HUES48 (cell line): Measurements from ENCODE around the gene ACTR2.
A peak's percentile ranks its signal among the peaks of the same experiment; 100 is the strongest.
"Not testable (repeated sequence)": the region's sequence is repeated elsewhere in the genome, so short reads cannot be mapped to it uniquely, and the experiment has no call there.

Experiments
- H3K27ac ChIP-seq: one replicate; pipeline ENCODE4 v1.7.0; 2013; ENCODE audit warnings: low read depth, low read length, inconsistent platforms
- H3K27me3 ChIP-seq: 2 replicates; pipeline ENCODE4 v1.6.1; 2013; ENCODE audit warnings: mild to moderate bottlenecking, low read length; ENCODE audit not compliant: control insufficient read depth, insufficient read depth
- H3K36me3 ChIP-seq: 2 replicates; pipeline ENCODE4 v1.6.1; 2013; ENCODE audit warnings: low read length; ENCODE audit not compliant: control insufficient read depth, insufficient read depth
- H3K4me1 ChIP-seq: 2 replicates; pipeline ENCODE4 v1.6.1; 2013; ENCODE audit warnings: mild to moderate bottlenecking, low read length; ENCODE audit not compliant: control insufficient read depth, insufficient read depth
- H3K4me3 ChIP-seq: 2 replicates; pipeline ENCODE4 v1.5.1; 2013; ENCODE audit warnings: mild to moderate bottlenecking, low read depth, low read length
- H3K9ac ChIP-seq: 2 replicates; pipeline ENCODE4 v1.6.1; 2013; ENCODE audit warnings: mild to moderate bottlenecking, low read depth, low read length, moderate library complexity
- H3K9me3 ChIP-seq: 2 replicates; pipeline ENCODE4 v1.6.1; 2013; ENCODE audit warnings: low read length; ENCODE audit not compliant: control insufficient read depth, insufficient read depth

ACTR2 gene

DNA sequence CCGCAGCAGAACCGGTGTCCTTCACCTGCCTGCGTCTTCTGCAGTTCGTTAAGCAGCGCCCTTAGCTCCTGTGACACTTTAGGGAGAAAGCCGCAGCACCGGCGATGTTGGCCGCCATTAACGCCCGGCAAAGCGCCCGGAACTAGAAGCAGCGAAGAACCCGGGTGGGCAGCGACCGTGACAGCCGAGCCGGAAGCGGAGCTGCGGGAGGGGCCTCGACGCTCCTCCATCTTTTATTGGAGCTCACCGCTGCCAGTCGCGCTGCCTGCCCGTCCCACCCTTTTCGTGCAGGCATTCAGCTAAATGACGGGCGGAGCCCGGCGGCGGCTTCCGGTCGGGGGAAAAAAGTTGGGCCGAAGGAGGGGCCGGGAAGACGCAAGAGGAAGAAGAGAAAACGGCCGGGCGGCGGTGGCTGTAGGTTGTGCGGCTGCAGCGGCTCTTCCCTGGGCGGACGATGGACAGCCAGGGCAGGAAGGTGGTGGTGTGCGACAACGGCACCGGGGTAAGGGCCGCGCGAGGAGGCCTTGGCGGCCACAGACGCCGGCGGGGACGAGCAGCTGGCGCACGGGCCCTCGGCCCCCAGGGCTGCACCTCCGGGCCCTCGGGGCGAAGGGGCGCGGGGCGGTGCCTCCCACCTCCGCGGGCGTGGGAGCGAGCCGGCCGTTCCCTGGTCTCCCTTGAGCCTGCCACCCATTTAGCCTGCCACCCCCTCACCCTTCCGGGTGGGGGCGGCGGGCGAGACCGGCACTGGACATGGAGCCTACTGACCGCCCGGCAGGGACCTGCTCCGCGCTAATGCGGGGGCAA is at the start of gene ACTR2:
TSS of gene ACTR2 (plus strand) at position 376 of the 807 bp plus-strand sequence. CDS start at position 455, 79 bp downstream.
- H3K4me1 ChIP-seq, result peaks cover 7% of the 10 kb centered on the region; the same call in 1 of the 2 replicates
- H3K36me3 ChIP-seq, result no peaks in the 10 kb centered on the region
- no peaks in the 10 kb centered on the region for H3K9me3 ChIP-seq
- no peaks in the 10 kb centered on the region for H3K27me3 ChIP-seq
- peak within 1 kb of the TSS; percentile 79 for H3K9ac ChIP-seq
- peak within 1 kb of the TSS; percentile 93 for H3K27ac ChIP-seq
- peak within 1 kb of the TSS; percentile 98 for H3K4me3 ChIP-seq

GRCh38 chr2:65182570-65182969 is 45.1 kb upstream of the ACTR2 start:
- Histone ChIP-seq H3K27me3 (no peaks in the 10 kb centered on the region), H3K27ac (no peak overlapping the region), H3K36me3 (no peaks in the 10 kb centered on the region), H3K4me3 (no peak overlapping the region), H3K4me1 (no peaks in the 10 kb centered on the region; the same call in 1 of the 2 replicates), H3K9ac (no peak overlapping the region), H3K9me3 (no peaks in the 10 kb centered on the region)

DNA sequence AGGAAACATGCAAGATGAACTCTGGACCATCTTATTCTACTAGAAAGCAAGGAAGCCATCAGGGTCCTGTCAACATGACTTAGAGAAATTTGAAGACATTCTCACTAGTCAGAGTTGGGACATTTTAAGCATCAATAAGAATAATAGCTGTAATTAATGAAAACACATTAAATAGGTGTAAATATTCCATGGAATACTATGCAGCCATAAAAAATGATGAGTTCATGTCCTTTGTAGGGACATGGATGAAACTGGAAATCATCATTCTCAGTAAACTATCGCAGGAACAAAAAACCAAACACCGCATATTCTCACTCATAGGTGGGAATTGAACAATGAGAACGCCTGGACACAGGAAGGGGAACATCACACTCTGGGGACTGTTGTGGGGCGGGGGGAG is 44.2 kb upstream of the ACTR2 start:
- not testable (repeated sequence) for H3K4me3 ChIP-seq, H3K4me1 ChIP-seq, H3K27ac ChIP-seq, H3K36me3 ChIP-seq, H3K9me3 ChIP-seq, H3K9ac ChIP-seq, H3K27me3 ChIP-seq

GRCh38 chr2:65185012-65185411 is 42.6 kb upstream of the ACTR2 start:
- H3K4me1 ChIP-seq, result no peaks in the 10 kb centered on the region; the same call in 1 of the 2 replicates
- H3K27me3 ChIP-seq, result no peaks in the 10 kb centered on the region
- no peak overlapping the region for H3K9ac ChIP-seq
- no peaks in the 10 kb centered on the region for H3K36me3 ChIP-seq
- no peak overlapping the region for H3K27ac ChIP-seq
- no peaks in the 10 kb centered on the region for H3K9me3 ChIP-seq
- no peak overlapping the region for H3K4me3 ChIP-seq

- H3K4me1 ChIP-seq, result no peaks in the 10 kb centered on the region; the same call in 1 of the 2 replicates
- no peaks in the 10 kb centered on the region for H3K27me3 ChIP-seq
- H3K27ac ChIP-seq, result no peak overlapping the region
- no peaks in the 10 kb centered on the region for H3K36me3 ChIP-seq
- no peak overlapping the region for H3K9ac ChIP-seq
- no peaks in the 10 kb centered on the region for H3K9me3 ChIP-seq
- H3K4me3 ChIP-seq, result no peak overlapping the region
Measured at GRCh38 chr2:65186093-65186868, 41.4 kb upstream of the ACTR2 start.

GRCh38 chr2:65186872-65187851 is 40.5 kb upstream of the ACTR2 start:
- no peak overlapping the region for H3K27ac ChIP-seq
- no peak overlapping the region for H3K9ac ChIP-seq
- H3K4me1 ChIP-seq, result no peaks in the 10 kb centered on the region; the same call in 1 of the 2 replicates
- no peaks in the 10 kb centered on the region for H3K36me3 ChIP-seq
- H3K9me3 ChIP-seq, result no peaks in the 10 kb centered on the region
- no peak overlapping the region for H3K4me3 ChIP-seq
- H3K27me3 ChIP-seq, result no peaks in the 10 kb centered on the region

GRCh38 chr2:65193446-65193845 is 34.2 kb upstream of the ACTR2 start:
- Histone ChIP-seq H3K27me3 (no peaks in the 10 kb centered on the region), H3K36me3 (no peaks in the 10 kb centered on the region), H3K9me3 (no peaks in the 10 kb centered on the region), H3K4me1 (peaks cover 14% of the 10 kb centered on the region), H3K27ac (no peak overlapping the region), H3K4me3 (no peak overlapping the region), H3K9ac (no peak overlapping the region)

GRCh38 chr2:65198737-65199136 is 28.9 kb upstream of the ACTR2 start:
- H3K36me3 ChIP-seq, result no peaks in the 10 kb centered on the region
- H3K9ac ChIP-seq, result no peak overlapping the region
- H3K4me1 ChIP-seq, result peaks cover 14% of the 10 kb centered on the region
- no peaks in the 10 kb centered on the region for H3K9me3 ChIP-seq
- H3K27me3 ChIP-seq, result no peaks in the 10 kb centered on the region
- H3K27ac ChIP-seq, result no peak overlapping the region
- no peak overlapping the region for H3K4me3 ChIP-seq

DNA sequence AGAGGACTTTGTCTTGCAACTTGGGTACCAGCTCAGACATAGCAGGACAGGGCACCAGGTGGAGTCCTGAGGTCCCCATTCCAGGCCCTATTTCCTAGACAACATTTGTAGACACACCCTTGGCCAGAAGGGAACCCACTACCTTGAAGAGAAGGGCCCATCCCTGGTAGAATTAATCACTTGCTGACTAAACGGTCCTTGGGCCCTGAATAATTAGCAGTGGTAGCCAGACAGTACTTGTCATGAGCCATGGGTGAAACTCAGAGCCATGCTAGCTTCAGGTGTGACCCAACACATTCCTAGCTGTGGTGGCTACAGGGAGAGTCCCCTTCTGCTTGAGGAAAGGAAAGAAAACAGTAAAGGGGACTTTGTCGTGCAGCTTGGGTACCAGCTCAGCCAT is 28.5 kb upstream of the ACTR2 start:
- H3K4me3 ChIP-seq, result no peak overlapping the region
- H3K4me1 ChIP-seq, result peaks cover 14% of the 10 kb centered on the region
- no peak overlapping the region for H3K27ac ChIP-seq
- no peaks in the 10 kb centered on the region for H3K36me3 ChIP-seq
- no peaks in the 10 kb centered on the region for H3K9me3 ChIP-seq
- no peak overlapping the region for H3K9ac ChIP-seq
- H3K27me3 ChIP-seq, result no peaks in the 10 kb centered on the region

- Histone ChIP-seq H3K4me3 (no peak overlapping the region), H3K36me3 (no peaks in the 10 kb centered on the region), H3K9ac (no peak overlapping the region), H3K27me3 (no peaks in the 10 kb centered on the region), H3K4me1 (peaks cover 11% of the 10 kb centered on the region), H3K9me3 (no peaks in the 10 kb centered on the region), H3K27ac (no peak overlapping the region)
Measured at GRCh38 chr2:65199891-65200290, 27.7 kb upstream of the ACTR2 start.
